Testis (tissue), 2 donors: ENCODE data around the gene ZNF433.

Source experiments
- CTCF ChIP-seq, 3 experiments: fragments of 450-650 bp in 2 of 3; fragments of 200-600 bp in 1 of 3; sonication (generic) in 1 of 3; IDR thresholded peaks; one replicate each; pipeline ENCODE4 v1.5.1; 2016 to 2019; ENCODE audit warnings: antibody characterized with exemption in 3 of 3, mild to moderate bottlenecking in 2 of 3, moderate library complexity in 1 of 3
- POLR2A ChIP-seq: fragments of 450-650 bp; IDR thresholded peaks from one replicate; pipeline ENCODE4 v1.6.1; 2017; ENCODE audit warnings: antibody characterized with exemption, mild to moderate bottlenecking, moderate library complexity

- TF ChIP-seq CTCF (IDR thresholded peaks at IDR 0.05) (no peak), POLR2A (no peak)
Measured at GRCh38 chr19:11970174-11970573, 65.3 kb downstream of the ZNF433 start.
